ENCODE data around the gene ACOX3.

GRCh38 chr4:8328866-8329559 lies 111.5 kb downstream of the ACOX3 start:
- no peak for TF ChIP-seq POLR2A (IDR thresholded peaks at IDR 0.05; ENCODE audit: low read length)
- no peak for TF ChIP-seq GATA1 (IDR thresholded peaks at IDR 0.05; ENCODE audit: low read depth, low read length)

All from erythroblast (primary cell).